ENCODE data around the gene PRDM5.

PRDM5 gene

DNA sequence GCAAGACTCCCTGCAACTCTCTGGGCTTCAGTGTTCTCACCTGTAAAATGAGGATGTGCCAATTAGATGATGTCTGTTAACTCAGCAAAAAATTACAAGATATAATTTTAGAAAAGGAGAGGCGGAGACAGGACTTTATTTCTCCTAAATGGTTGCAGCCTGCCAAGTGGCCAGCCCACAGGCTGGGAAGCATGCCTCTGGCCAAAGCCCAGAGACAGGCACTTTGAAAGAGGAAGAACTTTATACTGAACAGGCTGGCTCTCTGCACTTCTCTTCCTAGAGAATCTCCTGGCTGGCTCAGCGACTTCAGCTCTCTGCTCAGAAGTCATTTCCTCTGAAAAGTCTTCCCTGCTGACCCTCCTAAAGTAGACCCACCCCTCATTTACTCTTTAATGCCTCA is 3.7 kb downstream of the PRDM5 start:
- DNase-seq (ENCODE audit: extremely low spot score) = no peak
- TF ChIP-seq, protein P1, sequence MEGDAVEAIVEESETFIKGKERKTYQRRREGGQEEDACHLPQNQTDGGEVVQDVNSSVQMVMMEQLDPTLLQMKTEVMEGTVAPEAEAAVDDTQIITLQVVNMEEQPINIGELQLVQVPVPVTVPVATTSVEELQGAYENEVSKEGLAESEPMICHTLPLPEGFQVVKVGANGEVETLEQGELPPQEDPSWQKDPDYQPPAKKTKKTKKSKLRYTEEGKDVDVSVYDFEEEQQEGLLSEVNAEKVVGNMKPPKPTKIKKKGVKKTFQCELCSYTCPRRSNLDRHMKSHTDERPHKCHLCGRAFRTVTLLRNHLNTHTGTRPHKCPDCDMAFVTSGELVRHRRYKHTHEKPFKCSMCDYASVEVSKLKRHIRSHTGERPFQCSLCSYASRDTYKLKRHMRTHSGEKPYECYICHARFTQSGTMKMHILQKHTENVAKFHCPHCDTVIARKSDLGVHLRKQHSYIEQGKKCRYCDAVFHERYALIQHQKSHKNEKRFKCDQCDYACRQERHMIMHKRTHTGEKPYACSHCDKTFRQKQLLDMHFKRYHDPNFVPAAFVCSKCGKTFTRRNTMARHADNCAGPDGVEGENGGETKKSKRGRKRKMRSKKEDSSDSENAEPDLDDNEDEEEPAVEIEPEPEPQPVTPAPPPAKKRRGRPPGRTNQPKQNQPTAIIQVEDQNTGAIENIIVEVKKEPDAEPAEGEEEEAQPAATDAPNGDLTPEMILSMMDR (IDR thresholded peaks at IDR 0.05; ENCODE audit: control extremely low read depth, extremely low read depth, low read depth, missing control alignments) = no peak
- POLR2A ChIA-PET = no interaction called here
- CTCF ChIA-PET = interaction anchor here (1.5 kb wide), 1 partner anchor 52 kb away, joined by 4 read pairs; no protein-coding TSS in a partner anchor

DNA sequence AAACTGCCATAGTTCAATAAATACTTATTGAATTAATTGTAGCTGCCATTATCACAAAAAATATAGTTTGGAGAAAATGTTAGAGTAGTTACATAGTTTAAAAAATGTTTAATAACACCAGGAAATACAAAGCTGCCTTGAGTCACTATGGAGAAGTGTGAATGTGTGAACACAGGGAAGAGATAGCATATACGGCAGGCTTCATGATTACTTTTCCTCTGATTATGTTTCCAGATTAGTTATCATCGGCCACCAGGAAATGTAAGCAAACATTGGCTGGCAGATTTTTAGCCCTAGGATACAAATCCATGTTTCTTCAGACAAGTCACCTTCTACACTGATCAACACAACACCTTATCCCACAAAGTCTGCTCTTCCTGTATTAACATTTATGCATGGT is 4.4 kb downstream of the PRDM5 start:
- POLR2A ChIA-PET = no interaction called here
- no peak for DNase-seq (ENCODE audit: extremely low spot score)
- TF ChIP-seq, protein P1 (IDR thresholded peaks at IDR 0.05; ENCODE audit: control extremely low read depth, extremely low read depth, low read depth, missing control alignments) = no peak
- CTCF ChIA-PET = no interaction called here

DNA sequence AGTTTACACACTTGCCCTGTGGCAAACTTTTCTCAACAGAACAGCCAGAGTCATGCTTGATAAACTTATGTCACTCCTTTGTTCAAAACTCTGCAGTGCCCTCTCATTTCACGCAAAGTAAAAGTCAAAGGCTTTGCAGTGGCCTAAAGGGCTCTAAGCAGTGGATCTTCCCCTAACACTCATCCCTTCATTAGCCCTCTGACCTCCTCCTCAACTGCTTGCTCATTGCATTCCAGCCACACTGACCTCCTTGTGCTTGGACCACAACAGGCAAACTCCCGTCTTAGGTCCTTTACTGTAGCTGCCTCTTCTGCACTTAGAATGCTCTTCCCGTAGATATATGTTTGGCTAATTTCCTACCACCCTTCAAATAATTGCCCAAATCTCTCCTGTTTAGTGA is 5.6 kb downstream of the PRDM5 start:
- ChIA-PET CTCF (no interaction called here), POLR2A (no interaction called here)
- DNase-seq (ENCODE audit: extremely low spot score) = no peak
- TF ChIP-seq, protein P1 (IDR thresholded peaks at IDR 0.05; ENCODE audit: control extremely low read depth, extremely low read depth, low read depth, missing control alignments) = no peak

DNA sequence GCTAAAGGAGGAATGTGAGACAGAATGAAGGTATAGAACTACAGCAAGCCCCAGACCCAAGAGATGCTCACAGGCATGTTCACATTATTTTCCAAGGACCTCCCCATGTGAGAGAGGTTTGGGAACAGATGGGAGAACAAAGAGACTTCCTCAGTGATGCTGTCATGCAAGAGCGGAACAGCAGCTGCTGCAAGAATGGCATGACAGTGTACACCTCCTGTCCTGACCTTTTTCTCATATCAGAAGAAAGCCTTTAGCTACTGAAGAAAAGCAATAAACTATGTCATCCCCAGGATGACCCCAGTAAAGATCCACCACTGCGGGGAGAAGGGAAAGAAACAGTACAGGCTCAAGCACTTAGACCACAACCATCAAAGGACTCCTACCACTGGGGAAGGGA is 7.2 kb downstream of the PRDM5 start:
- ChIA-PET CTCF (interaction anchor here (0.8 to 1.1 kb wide), 4 partner anchors 9 to 44 kb away, joined by 3 read pairs; no protein-coding TSS in a partner anchor), POLR2A (no interaction called here)
- TF ChIP-seq, protein P1 (IDR thresholded peaks at IDR 0.05; ENCODE audit: control extremely low read depth, extremely low read depth, low read depth, missing control alignments) = no peak
- DNase-seq (ENCODE audit: extremely low spot score) = no peak

DNA sequence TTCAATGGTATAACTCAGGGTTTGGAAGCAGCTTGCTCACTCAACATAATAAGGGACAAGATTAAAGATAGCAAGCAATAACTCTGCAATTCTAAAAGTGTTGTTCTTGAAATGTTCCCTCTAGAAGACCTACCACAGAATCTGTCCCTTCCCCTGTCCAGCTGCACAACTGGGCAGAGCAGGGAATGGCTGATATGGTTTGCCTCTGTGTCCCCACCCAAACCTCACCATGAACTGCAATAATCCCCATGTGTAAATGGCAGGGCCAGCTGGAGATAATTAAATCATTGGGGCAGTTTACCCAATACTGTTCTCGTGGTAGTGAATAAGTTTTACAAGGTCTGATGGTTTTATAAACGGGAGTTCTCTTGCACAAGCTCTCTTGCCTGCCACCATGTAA is 19.1 kb downstream of the PRDM5 start:
- ChIA-PET POLR2A (no interaction called here), CTCF (no interaction called here)
- TF ChIP-seq, protein P1 (IDR thresholded peaks at IDR 0.05; ENCODE audit: control extremely low read depth, extremely low read depth, low read depth, missing control alignments) = no peak
- DNase-seq (ENCODE audit: extremely low spot score) = no peak

DNA sequence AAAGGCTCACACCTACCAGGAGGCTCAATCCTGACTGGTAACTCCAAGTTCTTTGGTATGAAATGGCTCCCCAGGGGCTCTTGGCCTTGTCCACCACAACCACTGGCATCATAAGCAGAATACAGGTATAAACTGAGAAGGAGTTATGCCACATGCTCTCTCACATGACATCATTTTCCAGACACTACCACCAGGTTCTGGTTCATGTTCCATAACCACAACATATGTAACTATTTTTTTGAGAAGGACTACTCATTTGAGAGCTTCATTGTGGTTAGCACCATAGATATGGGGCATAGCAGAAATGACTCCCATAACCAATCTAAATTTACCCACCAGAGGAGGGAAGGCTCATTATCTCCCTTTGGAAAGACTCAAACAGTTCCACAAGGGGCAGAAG is 19.6 kb downstream of the PRDM5 start:
- ChIA-PET CTCF (interaction anchor here (1.2 kb wide), 1 partner anchor 10 kb away, joined by 3 read pairs; no protein-coding TSS in a partner anchor), POLR2A (no interaction called here)
- TF ChIP-seq, protein P1 (IDR thresholded peaks at IDR 0.05; ENCODE audit: control extremely low read depth, extremely low read depth, low read depth, missing control alignments) = no peak
- DNase-seq (ENCODE audit: extremely low spot score) = no peak

DNA sequence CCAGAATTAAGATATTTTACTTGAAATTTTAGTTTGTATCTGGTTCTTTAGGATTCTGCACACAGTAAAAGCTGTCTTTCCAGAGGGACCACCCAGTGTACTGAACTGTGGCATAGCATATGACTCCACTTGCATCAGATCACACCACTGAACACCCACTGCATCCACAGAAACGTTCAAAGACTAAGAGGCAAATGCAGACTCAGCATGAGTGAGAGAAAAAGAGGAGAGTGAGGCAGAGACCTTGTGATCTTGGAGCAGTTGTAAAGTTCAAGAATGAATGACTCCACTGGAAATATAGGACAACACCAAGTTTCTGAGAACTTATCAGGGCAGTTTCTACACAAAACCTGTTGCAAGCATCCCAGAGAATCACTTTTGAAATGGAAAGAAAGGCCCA is 20.8 kb downstream of the PRDM5 start:
- CTCF ChIA-PET = interaction anchor here (1.2 kb wide), 1 partner anchor 9 kb away, joined by 3 read pairs; no protein-coding TSS in a partner anchor
- TF ChIP-seq, protein P1 (IDR thresholded peaks at IDR 0.05; ENCODE audit: control extremely low read depth, extremely low read depth, low read depth, missing control alignments) = no peak
- no peak for DNase-seq (ENCODE audit: extremely low spot score)
- POLR2A ChIA-PET = no interaction called here

Measured in GM10248 (cell line).